Left renal pelvis (tissue), 4 donors: ENCODE results near the gene SVOP. TPM values are rescaled to one million over a fixed set of nuclear protein-coding genes. Genes with fewer than 3 reads are reported as not detected.
A peak's percentile ranks its signal among the peaks of the same experiment; 100 is the strongest.

Experiments
- DNase-seq, 4 donors: peaks; one replicate each; pipeline ENCODE4 v3.0.0-alpha.2; 2013; ENCODE audit warnings: low read depth in 4 of 4, low spot score in 3 of 4
- polyA plus RNA-seq, 4 donors: library from polyadenylated mRNA; unstranded; fragments of 120-200 nt; gene quantifications; one replicate each; pipeline ENCODE4 v1.2.1, GENCODE V29; 2013; ENCODE audit not compliant: insufficient read length in 4 of 4

SVOP gene
- polyA plus RNA-seq, 4 donors = 0.06 to 0.19 (median 0.14) TPM

GRCh38 chr12:108980831-108981618, 39.8 kb downstream of the SVOP start:
- DNase-seq = no peak

- DNase-seq = no peak
Observed at GRCh38 chr12:108977360-108977759, 43.5 kb downstream of the SVOP start.

- DNase-seq = no peak
Observed at GRCh38 chr12:108975024-108975593, 45.8 kb downstream of the SVOP start.

GRCh38 chr12:108973629-108974152, 47.2 kb downstream of the SVOP start:
- DNase-seq = no peak

GRCh38 chr12:108972358-108972757, 48.5 kb downstream of the SVOP start:
- no peak for DNase-seq

GRCh38 chr12:108969622-108970021, 51.2 kb downstream of the SVOP start:
- no peak for DNase-seq

- no peak for DNase-seq
Observed at GRCh38 chr12:108967869-108968540, 52.9 kb downstream of the SVOP start.

- DNase-seq = no peak
Observed at GRCh38 chr12:108966378-108967151, 54.3 kb downstream of the SVOP start.

GRCh38 chr12:108965886-108966285, 55.0 kb downstream of the SVOP start:
- no peak for DNase-seq

- DNase-seq = no peak
Observed at GRCh38 chr12:108964371-108965352, 56.2 kb downstream of the SVOP start.

GRCh38 chr12:108962256-108962655, 58.6 kb downstream of the SVOP start:
- no peak for DNase-seq

- DNase-seq = no peak
Observed at GRCh38 chr12:108959748-108960655, 60.9 kb downstream of the SVOP start.

GRCh38 chr12:108955225-108955835, 65.5 kb downstream of the SVOP start:
- peak; percentile 68 to 92 (median 76) for DNase-seq

GRCh38 chr12:108950991-108951739, 69.7 kb downstream of the SVOP start:
- peak in 3 of 4 donors; percentile 41 to 50 (median 47) for DNase-seq

- DNase-seq = no peak
Observed at GRCh38 chr12:108949976-108950375, 70.9 kb downstream of the SVOP start.

- no peak for DNase-seq
Observed at GRCh38 chr12:108948367-108948766, 72.5 kb downstream of the SVOP start.

GRCh38 chr12:108947097-108947496, 73.8 kb downstream of the SVOP start:
- no peak for DNase-seq
